K562 (cell line): ENCODE data around the gene OXNAD1. TPM values are rescaled to one million over a fixed set of nuclear protein-coding genes. Genes with fewer than 3 reads are reported as not detected.

ENCODE experiments used
- CEBPZ ChIP-seq: fragments of 150-350 bp; IDR thresholded peaks from 2 replicates; pipeline ENCODE4 v1.6.1; 2014; ENCODE audit warnings: low read depth, mild to moderate bottlenecking, low read length, borderline replicate concordance
- FOXK2 ChIP-seq, 2 experiments: fragments of 450-650 bp; IDR thresholded peaks in 1 of 2; conservative IDR thresholded peaks in 1 of 2; 2 replicates each; pipeline ENCODE4 v1.6.1; 2016; ENCODE audit warnings: low read depth in 2 of 2, mild to moderate bottlenecking in 1 of 2
- GABPB1 ChIP-seq: sonication (generic); formaldehyde crosslinking; IDR thresholded peaks from 2 replicates; pipeline ENCODE4 v1.8.0; 2022; ENCODE audit warnings: mild to moderate bottlenecking, missing genetic modification reagents
- GMEB1 ChIP-seq: fragments of 250-450 bp; sonication (Bioruptor Pico); IDR thresholded peaks from 2 replicates; pipeline ENCODE4 v1.4.0; 2020; ENCODE audit warnings: mild to moderate bottlenecking
- HCFC1 ChIP-seq: IDR thresholded peaks from 2 replicates; pipeline ENCODE4 v1.6.1; 2012; ENCODE audit warnings: low read depth, low read length, improper control_type of control experiment
- HDAC6 ChIP-seq: IDR thresholded peaks from 2 replicates; pipeline ENCODE4 v1.6.1; 2012; ENCODE audit warnings: low read depth, mild to moderate bottlenecking, control low read depth, inconsistent platforms, low read length, moderate library complexity
- HIVEP1 ChIP-seq: fragments of 250-450 bp; sonication (Bioruptor Pico); IDR thresholded peaks from 2 replicates; pipeline ENCODE4 v1.4.0; 2020; ENCODE audit warnings: mild to moderate bottlenecking
- IFI16 ChIP-seq: fragments of 250-450 bp; sonication (Bioruptor Pico); IDR thresholded peaks from 2 replicates; pipeline ENCODE4 v2.1.2; 2022; ENCODE audit warnings: mild to moderate bottlenecking, inconsistent platforms
- KAT2B ChIP-seq: IDR thresholded peaks from one replicate; pipeline ENCODE4 v1.6.1; 2012; ENCODE audit warnings: low read depth, mild to moderate bottlenecking, control low read depth, inconsistent platforms, low read length, moderate library complexity
- NKRF ChIP-seq: fragments of 450-650 bp; IDR thresholded peaks from 2 replicates; pipeline ENCODE4 v1.6.1; 2016; ENCODE audit warnings: borderline replicate concordance
- SMARCA5 ChIP-seq: fragments of 450-650 bp; IDR thresholded peaks from 2 replicates; pipeline ENCODE4 v1.6.1; 2016
- SMARCB1 ChIP-seq: IDR thresholded peaks from 2 replicates; pipeline ENCODE4 v1.6.1; 2011; ENCODE audit warnings: improper control_type of control experiment, low read depth; ENCODE audit not compliant: insufficient read length
- ZNF282 ChIP-seq: sonication (generic); formaldehyde crosslinking; IDR thresholded peaks from 2 replicates; pipeline ENCODE4 v1.8.1; 2023; ENCODE audit warnings: missing genetic modification reagents
- polyA plus RNA-seq, 8 experiments: library from polyadenylated mRNA; depleted of rRNA in 4 of 8; stranded (reverse) in 5 of 8; unstranded in 3 of 8; fragments of >200 nt; fragmentation: Nextera tagmentation in 2 of 8; fragmentation: Illumina TruSeq in 1 of 8; extraction: Ambion mirVana in 2 of 8; extraction: Trizol in 1 of 8; gene quantifications; 2 replicates each; pipeline versions ENCODE4 v1.2.1 to v1.2.3, GENCODE V29; 2011 to 2014; ENCODE audit warnings: inconsistent platforms in 1 of 8, missing spikeins in 1 of 8
- total RNA-seq, 7 experiments: library from RNA; depleted of rRNA in 6 of 7; stranded (reverse); fragments of >200 nt in 6 of 7; fragmentation: Illumina TruSeq in 2 of 7; extraction: Trizol in 2 of 7; gene quantifications; 2 replicates each; pipeline versions ENCODE4 v1.2.1 to v1.2.3, GENCODE V29; 2011 to 2021; ENCODE audit warnings: low replicate concordance in 1 of 7
- TF ChIP-seq, protein P1 (sequence below): fragments of 450-650 bp; IDR thresholded peaks from 2 replicates; pipeline ENCODE4 v1.7.0; 2016; ENCODE audit warnings: borderline replicate concordance

OXNAD1 gene
- total and polyA plus RNA-seq, 9 of the 15 experiments (the other 6 are each of a cell fraction or from before 2014, with no cell fraction given), result 12.8 to 44.4 (median 41.1) TPM

DNA sequence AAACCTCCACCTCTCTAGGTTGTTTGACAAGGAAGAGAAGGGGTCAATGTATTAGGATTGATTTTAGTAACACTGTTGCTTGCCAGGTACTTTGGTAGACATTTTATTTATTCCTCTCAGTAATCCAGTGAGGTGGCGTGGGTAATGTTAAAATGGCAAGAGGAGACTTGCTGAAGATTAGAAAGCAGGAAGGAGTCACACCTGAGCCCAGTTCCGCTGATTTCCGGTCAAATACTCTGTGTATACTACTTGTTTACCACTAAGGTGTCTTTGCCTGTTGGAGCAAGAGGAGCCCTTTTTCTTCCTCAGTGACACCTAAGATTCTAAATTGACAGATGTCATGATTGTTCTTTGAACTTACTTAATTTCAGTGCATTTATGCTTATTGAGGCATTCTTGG, 1.7 kb downstream of the OXNAD1 start (continued):
- TF ChIP-seq, protein P1, sequence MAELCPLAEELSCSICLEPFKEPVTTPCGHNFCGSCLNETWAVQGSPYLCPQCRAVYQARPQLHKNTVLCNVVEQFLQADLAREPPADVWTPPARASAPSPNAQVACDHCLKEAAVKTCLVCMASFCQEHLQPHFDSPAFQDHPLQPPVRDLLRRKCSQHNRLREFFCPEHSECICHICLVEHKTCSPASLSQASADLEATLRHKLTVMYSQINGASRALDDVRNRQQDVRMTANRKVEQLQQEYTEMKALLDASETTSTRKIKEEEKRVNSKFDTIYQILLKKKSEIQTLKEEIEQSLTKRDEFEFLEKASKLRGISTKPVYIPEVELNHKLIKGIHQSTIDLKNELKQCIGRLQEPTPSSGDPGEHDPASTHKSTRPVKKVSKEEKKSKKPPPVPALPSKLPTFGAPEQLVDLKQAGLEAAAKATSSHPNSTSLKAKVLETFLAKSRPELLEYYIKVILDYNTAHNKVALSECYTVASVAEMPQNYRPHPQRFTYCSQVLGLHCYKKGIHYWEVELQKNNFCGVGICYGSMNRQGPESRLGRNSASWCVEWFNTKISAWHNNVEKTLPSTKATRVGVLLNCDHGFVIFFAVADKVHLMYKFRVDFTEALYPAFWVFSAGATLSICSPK, result no peak
- TF ChIP-seq ZNF282 (no peak), SMARCA5 (no peak), SMARCB1 (no peak), NKRF (no peak), HDAC6 (no peak), HCFC1 (no peak), KAT2B (no peak), GABPB1 (CRISPR knock-in tag) (0 out of 2 replicates have a peak, but pooled peaks have one; percentile 22), GMEB1 (CRISPR knock-in tag) (no peak), FOXK2 (conservative IDR thresholded peaks at IDR 0.05 in 1 of 2, IDR thresholded peaks at IDR 0.05 in 1 of 2; ENCODE audit: low read depth in 2 of 2) (0 out of 4 replicates have a peak, but pooled peaks of 1 of the 2 experiments have one; percentile 17), CEBPZ (no peak), IFI16 (no peak), HIVEP1 (no peak)
